HEK293 (cell line): ENCODE data around the gene TFDP1.

Source experiments
- CTCF ChIA-PET: fragments of 350-600 bp; formaldehyde crosslinking; extraction: SDS; loops from one replicate; lab custom pipeline; 2021; ENCODE audit warnings: antibody characterized with exemption; lab: Yijun Ruan, JAX
- POLR2A ChIA-PET: fragments of 300-600 bp; formaldehyde crosslinking; extraction: SDS; loops from one replicate; lab custom pipeline; 2020; ENCODE audit warnings: antibody characterized with exemption, inconsistent platforms; lab: Yijun Ruan, JAX
- H3K27ac ChIP-seq: fragments of 200-500 bp; sonication (Bioruptor generic); 2 replicates; pipeline ENCODE4 v1.5.1; 2014; ENCODE audit warnings: low read depth, low read length, control low read depth, inconsistent platforms; ENCODE audit errors: extremely low read depth
- H3K36me3 ChIP-seq, 2 experiments: fragments of 200-500 bp in 1 of 2; sonication (Bioruptor generic) in 1 of 2; 1 replicate in 1 of 2; 2 replicates in 1 of 2; pipeline ENCODE4 v1.5.1; 2014 to 2017; ENCODE audit warnings: inconsistent platforms in 2 of 2, low read length in 2 of 2; ENCODE audit not compliant: control insufficient read depth in 2 of 2, insufficient read depth in 1 of 2
- H3K4me1 ChIP-seq: fragments of 200-500 bp; sonication (Bioruptor generic); 2 replicates; pipeline ENCODE4 v1.5.1; 2014; ENCODE audit warnings: mild to moderate bottlenecking, low read length, inconsistent platforms; ENCODE audit not compliant: control insufficient read depth, insufficient read depth
- H3K4me3 ChIP-seq: 2 replicates; pipeline ENCODE4 v1.5.1; 2011; ENCODE audit warnings: low read depth, mild to moderate bottlenecking, control low read depth, low read length, moderate library complexity
- H3K9me3 ChIP-seq: fragments of 200-500 bp; sonication (Bioruptor generic); 2 replicates; pipeline ENCODE4 v1.5.1; 2014; ENCODE audit warnings: low read depth, low read length, inconsistent platforms; ENCODE audit not compliant: control insufficient read depth, insufficient read depth
- ATF2 ChIP-seq: fragments of 450-650 bp; formaldehyde crosslinking; IDR thresholded peaks from 2 replicates; pipeline ENCODE4 v1.5.1; 2016; ENCODE audit warnings: missing biosample characterization, missing genetic modification characterization, low read depth
- BCL11B ChIP-seq: fragments of 450-650 bp; formaldehyde crosslinking; IDR thresholded peaks from 2 replicates; pipeline ENCODE4 v1.5.1; 2016; ENCODE audit warnings: low read depth, missing biosample characterization, missing genetic modification characterization
- BCL6B ChIP-seq: fragments of 450-650 bp; formaldehyde crosslinking; IDR thresholded peaks from 2 replicates; pipeline ENCODE4 v1.5.1; 2017; ENCODE audit warnings: missing biosample characterization, missing genetic modification characterization
- GLI2 ChIP-seq: fragments of 450-650 bp; formaldehyde crosslinking; IDR thresholded peaks from 2 replicates; pipeline ENCODE4; 2017; ENCODE audit warnings: missing biosample characterization, missing genetic modification characterization, low read depth, borderline replicate concordance
- HOXC10 ChIP-seq: sonication (generic); formaldehyde crosslinking; IDR thresholded peaks from 2 replicates; pipeline ENCODE4 v1.8.1; 2023; ENCODE audit warnings: mild to moderate bottlenecking, missing genetic modification reagents
- INSM2 ChIP-seq: fragments of 450-650 bp; formaldehyde crosslinking; IDR thresholded peaks from 2 replicates; pipeline ENCODE4 v1.5.1; 2016; ENCODE audit warnings: missing biosample characterization, missing genetic modification characterization
- KLF7 ChIP-seq: fragments of 450-650 bp; formaldehyde crosslinking; IDR thresholded peaks from 2 replicates; pipeline ENCODE4 v1.5.1; 2016; ENCODE audit warnings: missing biosample characterization, missing genetic modification characterization, borderline replicate concordance
- PRDM1 ChIP-seq: fragments of 450-650 bp; formaldehyde crosslinking; IDR thresholded peaks from 2 replicates; pipeline ENCODE4; 2016; ENCODE audit warnings: missing biosample characterization, missing genetic modification characterization
- SALL2 ChIP-seq: fragments of 450-650 bp; formaldehyde crosslinking; IDR thresholded peaks from 2 replicates; pipeline ENCODE4 v1.5.0; 2017; ENCODE audit warnings: missing biosample characterization, mild to moderate bottlenecking, missing genetic modification characterization, borderline replicate concordance
- SCRT2 ChIP-seq: fragments of 450-650 bp; formaldehyde crosslinking; IDR thresholded peaks from 2 replicates; pipeline ENCODE4 v1.5.1; 2016; ENCODE audit warnings: missing biosample characterization, missing genetic modification characterization
- SP2 ChIP-seq: fragments of 450-650 bp; formaldehyde crosslinking; IDR thresholded peaks from 2 replicates; pipeline ENCODE4 v1.5.1; 2016; ENCODE audit warnings: missing biosample characterization, missing genetic modification characterization
- ZBTB8A ChIP-seq: fragments of 450-650 bp; formaldehyde crosslinking; IDR thresholded peaks from 2 replicates; pipeline ENCODE4 v1.5.1; 2016; ENCODE audit warnings: missing biosample characterization, missing genetic modification characterization
- ZNF121 ChIP-seq: fragments of 450-650 bp; formaldehyde crosslinking; IDR thresholded peaks from 2 replicates; pipeline ENCODE4 v1.5.1; 2016; ENCODE audit warnings: missing biosample characterization, missing genetic modification characterization
- ZNF19 ChIP-seq: fragments of 450-650 bp; formaldehyde crosslinking; IDR thresholded peaks from 2 replicates; pipeline ENCODE4; 2016; ENCODE audit warnings: missing biosample characterization, missing genetic modification characterization, low read depth
- ZNF221 ChIP-seq: fragments of 450-650 bp; formaldehyde crosslinking; IDR thresholded peaks from 2 replicates; pipeline ENCODE4 v1.5.1; 2017; ENCODE audit warnings: missing biosample characterization, missing genetic modification characterization, borderline replicate concordance
- ZNF239 ChIP-seq: fragments of 450-650 bp; formaldehyde crosslinking; IDR thresholded peaks from 2 replicates; pipeline ENCODE4 v1.5.1; 2016; ENCODE audit warnings: missing biosample characterization, missing genetic modification characterization
- ZNF341 ChIP-seq: fragments of 450-650 bp; formaldehyde crosslinking; IDR thresholded peaks from 2 replicates; pipeline ENCODE4; 2016; ENCODE audit warnings: low read depth, missing biosample characterization, missing genetic modification characterization
- ZNF394 ChIP-seq: fragments of 450-650 bp; formaldehyde crosslinking; IDR thresholded peaks from 2 replicates; pipeline ENCODE4 v1.5.1; 2016; ENCODE audit warnings: missing biosample characterization, missing genetic modification characterization, mild to moderate bottlenecking, moderate library complexity, borderline replicate concordance
- ZNF426 ChIP-seq: fragments of 450-650 bp; formaldehyde crosslinking; IDR thresholded peaks from 2 replicates; pipeline ENCODE4 v1.5.1; 2017; ENCODE audit warnings: missing biosample characterization, missing genetic modification characterization, mild to moderate bottlenecking, inconsistent platforms, moderate library complexity
- ZNF521 ChIP-seq: fragments of 450-650 bp; formaldehyde crosslinking; IDR thresholded peaks from 2 replicates; pipeline ENCODE4 v1.5.1; 2017; ENCODE audit warnings: missing biosample characterization, mild to moderate bottlenecking, missing genetic modification characterization
- ZNF548 ChIP-seq: fragments of 450-650 bp; formaldehyde crosslinking; IDR thresholded peaks from 2 replicates; pipeline ENCODE4 v1.5.1; 2016; ENCODE audit warnings: missing biosample characterization, missing genetic modification characterization
- ZNF571 ChIP-seq: fragments of 450-650 bp; formaldehyde crosslinking; IDR thresholded peaks from 2 replicates; pipeline ENCODE4 v1.5.0; 2017; ENCODE audit warnings: missing biosample characterization, missing genetic modification characterization
- ZNF580 ChIP-seq: fragments of 450-650 bp; formaldehyde crosslinking; IDR thresholded peaks from 2 replicates; pipeline ENCODE4 v1.5.1; 2016; ENCODE audit warnings: missing biosample characterization, missing genetic modification characterization
- ZNF624 ChIP-seq: fragments of 450-650 bp; formaldehyde crosslinking; IDR thresholded peaks from 2 replicates; pipeline ENCODE4 v1.5.1; 2017; ENCODE audit warnings: missing biosample characterization, missing genetic modification characterization
- ZNF639 ChIP-seq: fragments of 450-650 bp; formaldehyde crosslinking; IDR thresholded peaks from 2 replicates; pipeline ENCODE4 v1.5.1; 2016; ENCODE audit warnings: missing biosample characterization, missing genetic modification characterization
- ZNF677 ChIP-seq: fragments of 450-650 bp; IDR thresholded peaks from 2 replicates; pipeline ENCODE4 v1.5.0; 2018; ENCODE audit warnings: missing biosample characterization, mild to moderate bottlenecking, missing genetic modification characterization, moderate library complexity
- ZNF704 ChIP-seq: fragments of 450-650 bp; formaldehyde crosslinking; IDR thresholded peaks from 2 replicates; pipeline ENCODE4 v1.5.1; 2016; ENCODE audit warnings: missing biosample characterization, missing genetic modification characterization
- ZNF76 ChIP-seq: fragments of 450-650 bp; formaldehyde crosslinking; IDR thresholded peaks from 2 replicates; pipeline ENCODE4; 2016; ENCODE audit warnings: low read depth, missing biosample characterization, missing genetic modification characterization, borderline replicate concordance
- ZSCAN30 ChIP-seq: fragments of 450-650 bp; IDR thresholded peaks from 2 replicates; pipeline ENCODE4 v1.5.1; 2018; ENCODE audit warnings: missing biosample characterization, mild to moderate bottlenecking, missing genetic modification characterization, moderate library complexity

Gene TFDP1

GRCh38 chr13:113632706-113633484 is 48.3 kb downstream of the TFDP1 start:
- H3K4me1 ChIP-seq = no peaks in the 10 kb centered on the region
- POLR2A ChIA-PET = no interaction called here
- peaks cover 0 to 100% of the 10 kb centered on the region in 2 experiments; a peak in 2 of 3 replicates for H3K36me3 ChIP-seq
- CTCF ChIA-PET = no interaction called here
- no peak overlapping the region for H3K4me3 ChIP-seq
- no peaks in the 10 kb centered on the region for H3K9me3 ChIP-seq
- TF ChIP-seq ZNF341 (tag by site-specific recombination) (no peak), ZNF704 (tag by site-specific recombination) (no peak), SALL2 (no peak), ZNF394 (tag by site-specific recombination) (no peak), HOXC10 (CRISPR knock-in tag) (no peak), ZNF580 (tag by site-specific recombination) (no peak), BCL6B (tag by site-specific recombination) (no peak), SP2 (tag by site-specific recombination) (no peak), PRDM1 (tag by site-specific recombination) (no peak), ZNF624 (no peak), ZNF548 (tag by site-specific recombination) (no peak), ZNF239 (tag by site-specific recombination) (no peak), ZNF121 (tag by site-specific recombination) (no peak), INSM2 (tag by site-specific recombination) (no peak), ZNF221 (tag by site-specific recombination) (no peak), BCL11B (tag by site-specific recombination) (no peak)
- no peak overlapping the region for H3K27ac ChIP-seq

- H3K4me1 ChIP-seq = no peaks in the 10 kb centered on the region
- peaks cover 0 to 100% of the 10 kb centered on the region in 2 experiments; a peak in 2 of 3 replicates for H3K36me3 ChIP-seq
- ChIA-PET CTCF (no interaction called here), POLR2A (no interaction called here)
- no peaks in the 10 kb centered on the region for H3K9me3 ChIP-seq
- no peak overlapping the region for H3K27ac ChIP-seq
- TF ChIP-seq GLI2 (tag by site-specific recombination) = no peak
- no peak for TF ChIP-seq SCRT2 (tag by site-specific recombination)
- no peak for TF ChIP-seq ZBTB8A (tag by site-specific recombination)
- no peak for TF ChIP-seq ZNF76
- no peak for TF ChIP-seq ZNF426 (tag by site-specific recombination)
- TF ChIP-seq ZNF571 (tag by site-specific recombination) = no peak
- TF ChIP-seq ATF2 (tag by site-specific recombination) = no peak
- no peak for TF ChIP-seq ZNF521 (tag by site-specific recombination)
- TF ChIP-seq ZNF677 (tag by site-specific recombination) = no peak
- no peak for TF ChIP-seq ZNF19 (tag by site-specific recombination)
- no peak for TF ChIP-seq ZSCAN30
- no peak for TF ChIP-seq ZNF639 (tag by site-specific recombination)
- TF ChIP-seq KLF7 (tag by site-specific recombination) = no peak
- no peak overlapping the region for H3K4me3 ChIP-seq
Measured at GRCh38 chr13:113633485-113633873, 48.9 kb downstream of the TFDP1 start.
